DND-41 (cell line): Measurements from ENCODE around the gene SYNGR1.

Source experiments
- EZH2 ChIP-seq: IDR thresholded peaks from 3 replicates; pipeline ENCODE4 v1.6.1; 2012; ENCODE audit warnings: borderline replicate concordance, low read depth, mild to moderate bottlenecking, moderate library complexity, low read length, inconsistent platforms; ENCODE audit not compliant: severe bottlenecking
- TF ChIP-seq, protein P1 (sequence below): IDR thresholded peaks from 2 replicates; pipeline ENCODE4 v1.5.1; 2012; ENCODE audit warnings: borderline replicate concordance, low read length, moderate library complexity, mild to moderate bottlenecking; ENCODE audit not compliant: poor library complexity, severe bottlenecking; ENCODE audit errors: extremely low read depth

DNA sequence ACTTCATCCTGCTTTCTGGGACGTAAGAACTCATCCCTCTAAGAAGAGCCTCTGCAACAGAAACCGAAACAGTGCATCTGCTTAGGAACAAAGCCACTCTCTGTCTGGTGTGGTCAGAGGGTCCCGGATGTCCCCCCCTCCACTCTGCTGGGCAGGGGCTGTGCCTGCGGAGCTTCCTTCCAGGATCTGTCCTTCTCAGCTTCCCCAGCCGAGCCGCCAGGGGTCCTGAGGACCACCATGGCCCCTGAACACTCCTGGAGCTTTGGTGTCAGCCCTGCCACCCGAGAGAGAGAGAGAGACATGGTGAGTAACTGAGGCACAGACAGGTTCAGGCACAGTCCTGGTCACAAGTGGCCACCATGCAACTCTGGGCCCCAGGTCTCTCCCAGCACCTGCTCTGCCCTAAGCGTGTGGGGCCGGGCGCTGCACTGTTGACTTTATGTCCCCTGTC lies 82.6 kb downstream of the SYNGR1 start:
- TF ChIP-seq, protein P1, sequence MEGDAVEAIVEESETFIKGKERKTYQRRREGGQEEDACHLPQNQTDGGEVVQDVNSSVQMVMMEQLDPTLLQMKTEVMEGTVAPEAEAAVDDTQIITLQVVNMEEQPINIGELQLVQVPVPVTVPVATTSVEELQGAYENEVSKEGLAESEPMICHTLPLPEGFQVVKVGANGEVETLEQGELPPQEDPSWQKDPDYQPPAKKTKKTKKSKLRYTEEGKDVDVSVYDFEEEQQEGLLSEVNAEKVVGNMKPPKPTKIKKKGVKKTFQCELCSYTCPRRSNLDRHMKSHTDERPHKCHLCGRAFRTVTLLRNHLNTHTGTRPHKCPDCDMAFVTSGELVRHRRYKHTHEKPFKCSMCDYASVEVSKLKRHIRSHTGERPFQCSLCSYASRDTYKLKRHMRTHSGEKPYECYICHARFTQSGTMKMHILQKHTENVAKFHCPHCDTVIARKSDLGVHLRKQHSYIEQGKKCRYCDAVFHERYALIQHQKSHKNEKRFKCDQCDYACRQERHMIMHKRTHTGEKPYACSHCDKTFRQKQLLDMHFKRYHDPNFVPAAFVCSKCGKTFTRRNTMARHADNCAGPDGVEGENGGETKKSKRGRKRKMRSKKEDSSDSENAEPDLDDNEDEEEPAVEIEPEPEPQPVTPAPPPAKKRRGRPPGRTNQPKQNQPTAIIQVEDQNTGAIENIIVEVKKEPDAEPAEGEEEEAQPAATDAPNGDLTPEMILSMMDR = no peak
- TF ChIP-seq EZH2 = no peak
